Stimulated activated CD8-positive, alpha-beta memory T cell treated with anti-CD3 and anti-CD28 coated beads, Interleukin-4, amount 100 ng/mL, for 48 hours (primary cell): ENCODE data around the gene DAG1.
A peak's percentile ranks its signal among the peaks of the same experiment; 100 is the strongest.

Source experiments
- DNase-seq: peaks from one replicate; pipeline ENCODE4 v3.0.0-alpha.2; 2020

The DAG1 gene

DNA sequence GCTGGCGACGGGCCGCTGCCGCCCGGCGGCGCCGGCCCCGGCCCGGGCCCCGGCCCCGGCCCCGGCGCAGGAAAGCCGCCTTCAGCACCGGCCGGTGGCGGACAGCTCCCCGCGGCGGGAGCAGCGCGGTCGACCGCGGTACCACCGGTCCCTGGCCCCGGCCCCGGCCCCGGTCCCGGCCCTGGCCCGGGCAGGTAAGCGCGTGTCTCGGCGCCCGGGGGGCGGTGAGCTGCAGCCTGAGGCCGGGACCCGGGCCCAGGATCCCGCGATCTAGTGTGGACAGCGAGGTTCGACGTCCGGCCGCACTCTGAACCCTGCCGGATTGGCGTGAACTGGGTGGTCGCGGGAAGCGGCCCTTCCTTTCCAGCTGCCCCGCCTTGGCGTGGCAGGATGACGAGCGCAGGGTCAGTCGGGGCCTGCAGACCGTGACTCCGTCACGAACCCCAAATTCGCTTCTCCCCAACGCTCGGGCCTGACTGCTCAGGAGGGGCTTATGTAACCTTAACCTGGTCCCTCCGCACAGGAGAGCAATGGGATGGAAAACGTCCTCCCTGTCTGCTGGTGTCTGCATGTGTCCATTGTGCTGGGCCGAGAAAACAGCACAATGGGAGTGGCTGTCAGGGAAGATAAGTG, 84.7 kb downstream of the DAG1 start:
- peak; percentile 73 for DNase-seq

DNA sequence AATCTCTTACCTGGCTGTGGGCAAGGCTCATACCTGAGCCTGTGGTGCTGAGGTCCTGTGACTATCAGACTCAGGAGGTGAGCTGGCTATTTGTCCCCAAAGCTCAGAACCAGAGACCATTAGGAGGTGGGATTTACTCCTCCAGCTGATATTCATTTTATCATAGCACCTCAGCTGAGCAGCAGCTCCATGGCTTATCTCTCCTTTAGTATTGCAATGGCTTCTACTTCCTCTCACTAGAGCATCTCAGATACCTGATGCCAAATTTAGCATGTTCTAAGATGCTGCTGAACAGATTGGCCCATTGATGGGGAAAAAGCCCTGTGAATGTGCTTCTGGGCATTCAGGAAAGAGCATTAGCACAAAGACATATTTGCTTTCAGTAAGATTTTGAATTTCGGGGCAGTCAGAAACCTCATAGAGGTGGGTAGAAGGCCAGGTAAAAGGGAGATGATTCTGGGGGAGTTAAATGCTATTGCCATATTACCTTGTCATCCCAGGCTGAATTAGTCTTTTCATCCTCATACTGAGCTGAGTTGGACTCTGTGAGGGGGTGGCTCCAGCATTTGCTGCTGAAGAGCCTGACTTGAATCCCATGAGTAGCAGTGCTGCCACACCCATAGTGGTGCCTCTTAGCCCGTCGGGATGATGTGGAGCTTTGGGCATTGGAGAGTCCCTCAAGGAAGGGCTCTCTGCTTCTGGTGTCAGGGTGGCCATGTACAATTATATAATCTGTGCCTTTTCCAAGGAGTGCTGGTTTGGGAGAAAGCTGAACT, 86.6 kb downstream of the DAG1 start:
- no peak for DNase-seq

GRCh38 chr3:49563040-49563578, 93.0 kb downstream of the DAG1 start:
- DNase-seq: no peak

GRCh38 chr3:49563766-49564165, 93.7 kb downstream of the DAG1 start:
- DNase-seq: no peak

DNA sequence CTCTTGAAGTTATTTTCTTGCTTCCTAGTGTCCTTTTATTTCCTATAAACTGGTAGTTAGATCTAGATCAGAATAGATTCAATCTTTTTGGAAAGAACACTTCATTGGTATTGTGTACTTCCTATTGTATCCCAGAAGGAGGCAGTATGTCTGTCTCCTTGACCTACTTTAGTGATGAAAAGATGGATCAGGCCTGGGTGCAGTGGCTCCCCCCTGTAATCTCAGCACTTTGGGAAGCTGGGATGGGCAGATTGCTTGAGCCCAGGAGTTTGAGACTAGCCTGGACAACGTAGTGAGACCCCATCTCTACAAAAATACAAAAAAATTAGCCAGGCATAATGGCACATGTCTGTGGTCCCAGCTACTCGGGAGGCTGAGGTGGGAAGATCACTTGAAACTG, 96.2 kb downstream of the DAG1 start:
- no peak for DNase-seq

DNA sequence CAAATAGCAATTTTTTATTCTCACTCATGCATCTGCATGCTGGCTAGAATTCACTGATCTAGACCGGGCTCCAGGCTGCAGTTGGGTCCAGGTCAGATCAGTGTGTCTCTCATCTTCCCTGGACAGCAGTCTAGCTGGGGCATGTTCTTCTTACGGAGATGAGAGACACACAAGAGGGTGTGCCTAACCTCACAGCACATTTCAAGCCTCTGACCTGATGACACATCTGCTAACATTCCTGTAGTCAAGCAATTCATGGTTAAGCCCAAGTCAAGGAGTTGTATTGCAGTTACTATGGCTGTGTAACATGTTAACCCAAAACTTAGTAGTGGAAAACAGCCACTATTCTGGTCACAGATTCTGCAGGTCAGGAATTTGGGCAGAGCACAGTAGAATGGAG, 97.3 kb downstream of the DAG1 start:
- DNase-seq: no peak

- DNase-seq: no peak
Observed at GRCh38 chr3:49568965-49569364, 98.9 kb downstream of the DAG1 start.

- DNase-seq: no peak
Observed at GRCh38 chr3:49570028-49570654, 100.1 kb downstream of the DAG1 start.

DNA sequence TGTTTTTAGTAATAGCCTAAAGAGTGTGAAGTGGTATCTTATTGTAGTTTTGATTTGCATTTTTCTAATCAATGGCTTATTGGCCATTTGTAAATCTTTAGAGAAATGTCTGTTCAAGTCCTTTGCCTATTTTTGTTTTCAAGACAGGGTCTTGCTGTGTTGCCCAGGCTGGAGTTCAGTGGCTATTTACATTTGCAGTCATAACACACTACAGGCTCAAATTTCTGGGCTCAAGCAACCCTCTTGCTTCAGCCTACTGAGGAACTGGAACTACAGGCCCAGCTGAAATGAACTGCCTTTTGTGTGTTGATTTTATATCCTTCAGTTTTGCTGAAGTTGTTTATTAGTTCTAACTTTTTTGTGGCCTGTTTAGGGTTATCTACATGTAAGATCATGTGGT, 112.1 kb downstream of the DAG1 start:
- DNase-seq: no peak
